ENCODE data around the gene MAGEA10. TPM values are rescaled to one million over a fixed set of nuclear protein-coding genes. Genes with fewer than 3 reads are reported as not detected.
A peak's percentile ranks its signal among the peaks of the same experiment; 100 is the strongest.

Gene MAGEA10
- total and polyA plus RNA-seq, 9 of the 15 experiments (the other 6 are each of a cell fraction or from before 2014, with no cell fraction given) = 0.06 to 0.45 (median 0.15) TPM; not detected in 4

DNA sequence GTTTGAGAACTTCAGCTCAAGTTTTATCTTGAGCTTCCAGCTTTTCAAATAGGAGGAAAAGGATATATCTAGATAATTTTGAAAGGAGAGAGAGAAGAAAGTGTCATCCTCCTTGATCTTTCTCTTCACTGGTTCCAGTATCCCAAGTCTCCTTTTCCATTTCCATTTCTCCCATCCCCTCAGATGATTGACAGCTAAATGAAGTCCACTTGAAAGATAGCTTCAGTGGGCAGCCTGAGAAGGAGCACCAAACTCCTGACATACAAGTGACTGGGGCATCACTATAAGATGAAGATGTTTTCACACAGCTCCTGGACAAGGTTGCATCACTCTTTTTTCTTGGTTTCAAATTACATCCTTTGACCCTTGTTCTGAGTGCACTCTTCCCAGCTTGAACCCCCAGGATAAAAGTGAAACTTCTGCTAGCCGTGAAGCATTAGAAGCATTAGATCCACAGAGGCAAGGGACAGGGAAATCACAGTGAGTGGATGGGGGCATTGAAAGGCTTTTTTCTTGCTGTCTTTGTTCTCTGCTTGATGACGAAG is 17.5 kb upstream of the MAGEA10 start (continued):
- TF ChIP-seq ZNF197 (CRISPR knock-in tag; IDR thresholded peaks at IDR 0.05; ENCODE audit: low read depth) = 0 out of 2 replicates have a peak, but pooled peaks have one; percentile 11
- TF ChIP-seq EP300 (IDR thresholded peaks at IDR 0.05; ENCODE audit: low read length) = 0 out of 2 replicates have a peak, but pooled peaks have one; percentile 15
- TF ChIP-seq, protein P1, sequence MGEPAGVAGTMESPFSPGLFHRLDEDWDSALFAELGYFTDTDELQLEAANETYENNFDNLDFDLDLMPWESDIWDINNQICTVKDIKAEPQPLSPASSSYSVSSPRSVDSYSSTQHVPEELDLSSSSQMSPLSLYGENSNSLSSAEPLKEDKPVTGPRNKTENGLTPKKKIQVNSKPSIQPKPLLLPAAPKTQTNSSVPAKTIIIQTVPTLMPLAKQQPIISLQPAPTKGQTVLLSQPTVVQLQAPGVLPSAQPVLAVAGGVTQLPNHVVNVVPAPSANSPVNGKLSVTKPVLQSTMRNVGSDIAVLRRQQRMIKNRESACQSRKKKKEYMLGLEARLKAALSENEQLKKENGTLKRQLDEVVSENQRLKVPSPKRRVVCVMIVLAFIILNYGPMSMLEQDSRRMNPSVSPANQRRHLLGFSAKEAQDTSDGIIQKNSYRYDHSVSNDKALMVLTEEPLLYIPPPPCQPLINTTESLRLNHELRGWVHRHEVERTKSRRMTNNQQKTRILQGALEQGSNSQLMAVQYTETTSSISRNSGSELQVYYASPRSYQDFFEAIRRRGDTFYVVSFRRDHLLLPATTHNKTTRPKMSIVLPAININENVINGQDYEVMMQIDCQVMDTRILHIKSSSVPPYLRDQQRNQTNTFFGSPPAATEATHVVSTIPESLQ (CRISPR knock-in tag; IDR thresholded peaks at IDR 0.05) = no peak
- TF ChIP-seq TEAD1 (CRISPR knock-in tag; IDR thresholded peaks at IDR 0.05) = no peak
- TF ChIP-seq NCOA1 (IDR thresholded peaks at IDR 0.05; ENCODE audit: low read depth) = no peak
- TF ChIP-seq LEF1 (IDR thresholded peaks at IDR 0.05) = no peak; the same call in 1 of the 2 replicates
- TF ChIP-seq HMG20B (CRISPR knock-in tag; IDR thresholded peaks at IDR 0.05) = no peak
- TF ChIP-seq PYGO2 (tag; IDR thresholded peaks at IDR 0.05) = no peak
- peak; percentile 26; the same call in 1 of the 2 replicates for TF ChIP-seq CBFA2T3 (IDR thresholded peaks at IDR 0.05)
- TF ChIP-seq ATF7 (IDR thresholded peaks at IDR 0.05) = peak; percentile 74; the same call in 1 of the 2 replicates
- TF ChIP-seq MCM2 (IDR thresholded peaks at IDR 0.05; ENCODE audit: low read depth) = no peak
- TF ChIP-seq TBL1XR1 (IDR thresholded peaks at IDR 0.05; ENCODE audit: low read length in 2 of 2) = 0 out of 4 replicates have a peak, but pooled peaks of 1 of the 2 experiments have one; percentile 35
- TF ChIP-seq KDM2B (CRISPR knock-in tag; IDR thresholded peaks at IDR 0.05) = no peak
- peak in 1 of 2 experiments; percentile 78; a peak in 2 of 4 replicates for TF ChIP-seq RCOR1 (IDR thresholded peaks at IDR 0.05; ENCODE audit: borderline replicate concordance in 1 of 2, low read depth in 2 of 2, low read length in 2 of 2)
- no peak for TF ChIP-seq NR2F6 (CRISPR knock-in tag; IDR thresholded peaks at IDR 0.05)
- no peak for TF ChIP-seq E2F3 (CRISPR knock-in tag; IDR thresholded peaks at IDR 0.05)
- no peak for TF ChIP-seq HBP1 (CRISPR knock-in tag; IDR thresholded peaks at IDR 0.05)
- TF ChIP-seq MECOM (CRISPR knock-in tag; IDR thresholded peaks at IDR 0.05) = peak; percentile 46; the same call in 1 of the 2 replicates
- 0 out of 4 replicates have a peak, but pooled peaks of 1 of the 2 experiments have one; percentile 25 for TF ChIP-seq KDM1A (IDR thresholded peaks at IDR 0.05)
- TF ChIP-seq YY1 (IDR thresholded peaks at IDR 0.05; ENCODE audit: borderline replicate concordance in 1 of 3, control insufficient read depth in 1 of 3, extremely low read depth in 1 of 3, insufficient read depth in 3 of 3, insufficient read length in 1 of 3, insufficient replicate concordance in 2 of 3, low read depth in 1 of 3, low read length in 2 of 3) = no peak
- TF ChIP-seq ZNF282 (CRISPR knock-in tag; IDR thresholded peaks at IDR 0.05) = no peak
- no peak for TF ChIP-seq POLR2B (IDR thresholded peaks at IDR 0.05; ENCODE audit: low read depth, partially characterized antibody)
- TF ChIP-seq PURB (CRISPR knock-in tag; IDR thresholded peaks at IDR 0.05; ENCODE audit: low read depth) = no peak
